Measurements from ENCODE around the gene ARHGEF11. TPM values are rescaled to one million over a fixed set of nuclear protein-coding genes. Genes with fewer than 3 reads are reported as not detected.

ARHGEF11 gene
- total RNA-seq, 2 donors from 2014 or later = 1.0 to 2.5 TPM

DNA sequence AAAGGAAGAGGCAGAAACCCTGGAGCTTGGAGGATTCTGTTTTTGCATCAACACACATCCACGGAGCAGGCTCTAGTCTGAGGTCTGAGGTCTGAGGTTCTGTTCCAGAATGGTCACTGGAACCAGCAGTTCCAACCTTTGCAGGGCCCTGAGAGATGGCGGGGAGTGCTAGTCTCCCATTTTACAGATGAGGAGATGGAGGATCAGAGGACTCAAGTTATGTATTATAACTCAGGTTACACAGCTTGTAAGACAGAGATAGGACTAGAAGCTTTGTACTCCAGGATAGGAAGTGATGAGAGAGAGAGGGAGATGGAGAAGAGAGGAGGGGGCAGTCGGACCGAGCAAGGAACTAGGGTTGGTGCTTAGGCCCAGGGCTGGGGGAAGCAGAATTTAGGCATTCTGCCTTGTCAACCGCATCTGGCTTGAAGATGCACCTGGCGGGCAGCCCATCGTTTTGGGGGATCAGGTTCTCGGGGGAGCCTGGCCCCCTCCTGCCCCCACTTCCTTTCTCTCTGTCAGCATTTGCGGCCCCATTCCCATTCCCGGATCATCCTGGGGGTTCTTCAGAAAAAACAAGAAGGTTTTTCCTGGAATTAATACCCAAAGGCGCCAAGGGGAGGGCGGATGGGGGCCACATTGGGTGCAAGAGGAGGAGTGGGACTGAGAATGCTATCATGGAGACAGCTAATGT, 146.4 kb downstream of the ARHGEF11 start:
- H3K9me3 Mint-ChIP-seq = no peaks in the 10 kb centered on the region
- H3K27me3 Mint-ChIP-seq = peaks cover 22 to 25% of the 10 kb centered on the region in 2 donors
- no peak for DNase-seq (ENCODE audit: low spot score)
- H3K4me1 Mint-ChIP-seq (ENCODE audit: low read depth in 2 of 2) = peaks cover 6 to 8% of the 10 kb centered on the region in 2 donors
- H3K27ac Mint-ChIP-seq = no peak overlapping the region
- no peak for ATAC-seq
- no peak overlapping the region for H3K4me3 Mint-ChIP-seq
- no peaks in the 10 kb centered on the region for H3K36me3 Mint-ChIP-seq

DNA sequence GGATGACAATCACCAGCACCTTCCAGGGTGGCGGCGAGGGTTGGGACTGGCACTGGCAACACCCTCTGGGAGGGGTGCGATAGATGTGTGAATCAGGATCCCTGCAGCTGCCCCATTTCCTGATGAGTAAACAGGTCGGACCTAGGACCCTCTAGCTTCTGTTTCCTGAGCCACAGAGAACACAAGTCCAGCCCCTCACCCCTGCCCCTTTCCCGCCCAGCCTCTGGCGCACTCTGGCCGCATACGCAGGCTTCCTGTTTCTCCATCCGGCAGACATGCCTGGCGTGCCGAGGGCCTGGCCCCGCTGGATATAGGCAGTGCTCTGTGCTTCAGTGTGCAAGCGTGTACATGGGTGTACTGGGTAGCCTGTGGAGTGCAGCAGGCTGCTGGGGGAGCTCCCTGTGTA, 147.4 kb downstream of the ARHGEF11 start:
- H3K27ac Mint-ChIP-seq = no peak overlapping the region
- H3K4me1 Mint-ChIP-seq (ENCODE audit: low read depth in 2 of 2) = peaks cover 6 to 8% of the 10 kb centered on the region in 2 donors
- no peaks in the 10 kb centered on the region for H3K9me3 Mint-ChIP-seq
- no peaks in the 10 kb centered on the region for H3K36me3 Mint-ChIP-seq
- H3K27me3 Mint-ChIP-seq = peaks cover 22 to 25% of the 10 kb centered on the region in 2 donors
- DNase-seq (ENCODE audit: low spot score) (no peak), ATAC-seq (no peak)
- H3K4me3 Mint-ChIP-seq = no peak overlapping the region

GRCh38 chr1:156897078-156897825, 148.3 kb downstream of the ARHGEF11 start:
- Mint-ChIP-seq H3K36me3 (no peaks in the 10 kb centered on the region), H3K27me3 (peaks cover 22 to 25% of the 10 kb centered on the region in 2 donors), H3K4me1 (ENCODE audit: low read depth in 2 of 2) (peaks cover 6 to 8% of the 10 kb centered on the region in 2 donors), H3K4me3 (no peak overlapping the region), H3K27ac (no peak overlapping the region), H3K9me3 (no peaks in the 10 kb centered on the region)
- no peak for ATAC-seq
- no peak for DNase-seq (ENCODE audit: low spot score)

- no peak for ATAC-seq
- Mint-ChIP-seq H3K4me3 (no peak overlapping the region), H3K9me3 (no peaks in the 10 kb centered on the region), H3K4me1 (ENCODE audit: low read depth in 2 of 2) (peaks cover 6 to 11% of the 10 kb centered on the region in 2 donors), H3K27me3 (peaks cover 25 to 28% of the 10 kb centered on the region in 2 donors), H3K36me3 (no peaks in the 10 kb centered on the region), H3K27ac (no peak overlapping the region)
- no peak for DNase-seq (ENCODE audit: low spot score)
Observed at GRCh38 chr1:156896490-156897033, 149.0 kb downstream of the ARHGEF11 start.

GRCh38 chr1:156895927-156896326, 149.6 kb downstream of the ARHGEF11 start:
- Mint-ChIP-seq H3K4me3 (no peak overlapping the region), H3K27ac (no peak overlapping the region), H3K27me3 (peaks cover 27 to 35% of the 10 kb centered on the region in 2 donors), H3K9me3 (no peaks in the 10 kb centered on the region), H3K4me1 (ENCODE audit: low read depth in 2 of 2) (peaks cover 6 to 11% of the 10 kb centered on the region in 2 donors), H3K36me3 (no peaks in the 10 kb centered on the region)
- no peak for DNase-seq (ENCODE audit: low spot score)
- ATAC-seq = no peak

GRCh38 chr1:156895455-156895812, 150.1 kb downstream of the ARHGEF11 start:
- Mint-ChIP-seq H3K9me3 (no peaks in the 10 kb centered on the region), H3K4me3 (no peak overlapping the region), H3K27me3 (peaks cover 28 to 40% of the 10 kb centered on the region in 2 donors), H3K27ac (no peak overlapping the region), H3K4me1 (ENCODE audit: low read depth in 2 of 2) (peaks cover 6 to 11% of the 10 kb centered on the region in 2 donors), H3K36me3 (no peaks in the 10 kb centered on the region)
- DNase-seq (ENCODE audit: low spot score) = no peak
- no peak for ATAC-seq

DNA sequence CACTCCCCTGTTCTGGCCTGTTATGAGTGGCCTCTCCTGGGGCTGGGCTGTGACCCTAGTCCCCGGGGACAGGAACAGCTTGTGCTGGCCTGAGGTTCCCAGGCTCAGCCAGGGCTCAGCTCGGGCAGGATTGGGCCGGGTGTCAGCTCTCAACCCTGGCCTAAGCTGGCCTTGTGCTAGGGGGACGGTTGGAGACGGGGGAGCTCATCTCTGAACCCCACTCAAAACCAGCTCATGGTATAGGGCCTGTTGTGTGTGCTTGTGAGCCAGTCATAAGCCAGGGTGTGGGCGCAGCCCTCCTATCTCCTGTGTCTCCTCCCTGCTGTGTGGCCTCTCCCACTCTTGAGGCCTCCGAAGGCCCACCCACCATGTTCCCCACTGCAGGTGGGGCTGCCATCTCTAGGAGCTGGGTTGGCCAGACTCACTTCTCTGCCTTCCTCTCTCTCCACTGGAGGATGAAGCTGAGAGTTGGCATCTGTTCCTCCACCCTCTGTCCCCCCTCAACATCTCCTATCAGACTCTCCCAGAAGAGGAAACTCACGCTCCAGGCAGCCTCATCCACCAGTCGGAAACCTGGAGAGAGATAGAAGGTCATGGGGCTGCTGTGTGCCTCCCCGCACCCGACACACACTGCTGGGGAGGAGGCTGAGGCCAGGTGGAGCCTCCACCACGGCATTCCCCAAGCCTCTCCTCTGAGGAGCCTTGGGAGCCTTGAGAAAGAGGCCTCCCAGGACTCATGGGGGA, 150.7 kb downstream of the ARHGEF11 start:
- Mint-ChIP-seq H3K27ac (no peak overlapping the region), H3K27me3 (peaks cover 33 to 45% of the 10 kb centered on the region in 2 donors), H3K4me3 (no peak overlapping the region), H3K9me3 (no peaks in the 10 kb centered on the region), H3K4me1 (ENCODE audit: low read depth in 2 of 2) (peaks cover 11 to 15% of the 10 kb centered on the region in 2 donors), H3K36me3 (no peaks in the 10 kb centered on the region)
- ATAC-seq (no peak), DNase-seq (ENCODE audit: low spot score) (no peak)

- no peak overlapping the region for H3K4me3 Mint-ChIP-seq
- no peaks in the 10 kb centered on the region for H3K36me3 Mint-ChIP-seq
- peaks cover 11 to 15% of the 10 kb centered on the region in 2 donors for H3K4me1 Mint-ChIP-seq (ENCODE audit: low read depth in 2 of 2)
- H3K27ac Mint-ChIP-seq = no peak overlapping the region
- no peaks in the 10 kb centered on the region for H3K9me3 Mint-ChIP-seq
- DNase-seq (ENCODE audit: low spot score) (no peak), ATAC-seq (no peak)
- peaks cover 34 to 47% of the 10 kb centered on the region in 2 donors for H3K27me3 Mint-ChIP-seq
Observed at GRCh38 chr1:156894001-156894400, 151.5 kb downstream of the ARHGEF11 start.

GRCh38 chr1:156893048-156893953, 152.2 kb downstream of the ARHGEF11 start, which contains the start of gene PEAR1:
Gene PEAR1, plus strand, starts transcription at chr1:156893718. Its CDS starts 10,209 bp downstream, at chr1:156903927.
- Mint-ChIP-seq H3K27ac (peak within 1 kb of the TSS in 1 of 2 donors; percentile 41), H3K27me3 (peaks cover 31 to 46% of the 10 kb centered on the region in 2 donors), H3K9me3 (no peaks in the 10 kb centered on the region), H3K4me1 (ENCODE audit: low read depth in 2 of 2) (peaks cover 6 to 10% of the 10 kb centered on the region in 2 donors), H3K36me3 (no peaks in the 10 kb centered on the region), H3K4me3 (peak within 1 kb of the TSS; percentile 49)
- ATAC-seq (no peak), DNase-seq (ENCODE audit: low spot score) (no peak)

GRCh38 chr1:156892190-156893047, 153.1 kb downstream of the ARHGEF11 start:
- H3K4me1 Mint-ChIP-seq (ENCODE audit: low read depth in 2 of 2) = peaks cover 5 to 7% of the 10 kb centered on the region in 2 donors

DNA sequence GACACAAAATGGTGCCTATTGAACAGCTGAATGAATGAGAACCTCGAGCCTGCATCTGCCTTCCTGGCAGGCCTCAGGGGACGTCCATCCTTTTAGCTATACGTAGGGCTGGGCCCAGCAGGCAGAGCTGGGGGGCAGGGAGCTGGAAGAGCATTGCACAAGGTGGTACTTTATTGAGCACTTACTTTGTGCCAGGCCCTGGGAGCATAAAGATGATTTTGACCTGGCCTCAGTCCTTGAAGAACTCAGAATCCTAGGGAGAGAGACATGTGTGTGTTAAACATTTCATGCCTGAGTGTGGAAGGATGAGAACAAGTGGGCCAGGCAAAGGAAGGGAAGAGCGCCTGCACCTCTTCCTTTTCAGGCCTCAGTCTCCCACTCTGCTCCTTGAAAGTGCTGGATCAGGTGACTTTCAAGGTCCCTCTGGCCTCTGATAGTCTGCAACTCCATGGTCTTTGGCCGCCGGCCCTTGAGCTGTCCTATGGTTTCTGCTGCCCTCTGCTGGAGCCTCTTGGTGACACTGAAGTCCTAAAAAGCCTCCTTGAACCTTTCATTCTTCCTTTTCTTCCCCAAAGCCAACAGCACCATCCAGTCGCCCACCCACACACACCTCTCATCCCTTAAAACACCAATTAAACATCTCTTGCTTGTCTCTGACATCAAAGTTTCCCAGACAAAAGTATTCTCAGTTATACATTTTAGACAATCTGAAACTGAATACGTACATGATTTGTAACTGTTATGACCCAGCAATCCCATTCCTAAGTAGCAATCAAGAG, 155.6 kb downstream of the ARHGEF11 start:
- H3K27ac Mint-ChIP-seq = no peak overlapping the region
- H3K27me3 Mint-ChIP-seq = peaks cover 30 to 44% of the 10 kb centered on the region in 2 donors
- DNase-seq (ENCODE audit: low spot score) (peak; percentile 73), ATAC-seq (peak; percentile 32 to 55)
- no peak overlapping the region for H3K4me3 Mint-ChIP-seq
- H3K9me3 Mint-ChIP-seq = no peaks in the 10 kb centered on the region
- no peaks in the 10 kb centered on the region for H3K36me3 Mint-ChIP-seq
- peaks cover 5 to 7% of the 10 kb centered on the region in 2 donors for H3K4me1 Mint-ChIP-seq (ENCODE audit: low read depth in 2 of 2)

More at GRCh38 chr1:156892190-156893047, 153.1 kb downstream of the ARHGEF11 start:
- ATAC-seq = peak; percentile 88 to 92
- H3K4me3 Mint-ChIP-seq = peak overlapping the region; percentile 49
- H3K27me3 Mint-ChIP-seq = peaks cover 28 to 44% of the 10 kb centered on the region in 2 donors
- H3K27ac Mint-ChIP-seq = peak overlapping the region in 1 of 2 donors; percentile 58
- DNase-seq (ENCODE audit: low spot score) = peak; percentile 89
- H3K36me3 Mint-ChIP-seq = no peaks in the 10 kb centered on the region
- no peaks in the 10 kb centered on the region for H3K9me3 Mint-ChIP-seq

Data from natural killer cell treated with Interleukin-12 subunit alpha and Interleukin-12 subunit beta and Interleukin-15 and Interleukin-18, amount 100 ng/mL, for 72 hours (primary cell).